H9 (cell line): ENCODE results near the gene CLEC16A. TPM values are rescaled to one million over a fixed set of nuclear protein-coding genes. Genes with fewer than 3 reads are reported as not detected.

Experiments used
- DNase-seq: peaks from one replicate; pipeline ENCODE4 v3.0.0-alpha.2; 2017
- H2AFZ ChIP-seq: one replicate; pipeline ENCODE4 v1.6.1; 2013; ENCODE audit warnings: mild to moderate bottlenecking, low read length, control low read depth, moderate library complexity
- H2AK5ac ChIP-seq: 2 replicates; pipeline ENCODE4 v1.6.1; 2013; ENCODE audit warnings: low read length, control low read depth, mixed read lengths; ENCODE audit not compliant: insufficient read length
- H2BK120ac ChIP-seq: one replicate; pipeline ENCODE4 v1.6.1; 2013; ENCODE audit warnings: low read depth, mild to moderate bottlenecking, low read length, control low read depth, inconsistent platforms; ENCODE audit not compliant: poor library complexity, severe bottlenecking
- H2BK12ac ChIP-seq: 2 replicates; pipeline ENCODE4 v1.6.1; 2013; ENCODE audit warnings: low read length, control low read depth, mixed read lengths, low read depth; ENCODE audit not compliant: insufficient read length
- H2BK15ac ChIP-seq: 2 replicates; pipeline ENCODE4 v1.6.1; 2013; ENCODE audit warnings: low read depth, low read length, control low read depth
- H2BK20ac ChIP-seq: one replicate; pipeline ENCODE4 v1.6.1; 2013; ENCODE audit warnings: low read depth, mild to moderate bottlenecking, low read length, control low read depth, inconsistent platforms; ENCODE audit not compliant: poor library complexity, severe bottlenecking
- H2BK5ac ChIP-seq: 2 replicates; pipeline ENCODE4 v1.6.1; 2013; ENCODE audit warnings: low read length, control low read depth, mixed read lengths; ENCODE audit not compliant: insufficient read length
- H3K14ac ChIP-seq: 2 replicates; pipeline ENCODE4 v1.6.1; 2013; ENCODE audit warnings: low read length, control low read depth; ENCODE audit not compliant: insufficient read depth
- H3K18ac ChIP-seq: 2 replicates; pipeline ENCODE4 v1.6.1; 2013; ENCODE audit warnings: low read depth, mild to moderate bottlenecking, mixed read lengths, low read length, control low read depth; ENCODE audit not compliant: insufficient read length
- H3K23ac ChIP-seq: 2 replicates; pipeline ENCODE4 v1.6.1; 2013; ENCODE audit warnings: low read length, control low read depth, mixed read lengths, low read depth; ENCODE audit not compliant: insufficient read length
- H3K23me2 ChIP-seq: 2 replicates; pipeline ENCODE4 v1.6.1; 2013; ENCODE audit warnings: low read depth, mild to moderate bottlenecking, mixed read lengths, low read length, control low read depth; ENCODE audit not compliant: insufficient read length, poor library complexity, severe bottlenecking
- H3K27ac ChIP-seq: 2 replicates; pipeline ENCODE4 v1.5.1; 2013; ENCODE audit warnings: low read length, control low read depth, mixed read lengths, low read depth; ENCODE audit not compliant: insufficient read length
- H3K27me3 ChIP-seq: 2 replicates; pipeline ENCODE4 v1.6.1; 2013; ENCODE audit warnings: low read length, control low read depth, inconsistent platforms; ENCODE audit not compliant: insufficient read depth
- H3K4ac ChIP-seq: 2 replicates; pipeline ENCODE4 v1.6.1; 2013; ENCODE audit warnings: low read depth, mild to moderate bottlenecking, control low read depth, inconsistent platforms, low read length, moderate library complexity
- H3K4me1 ChIP-seq: 2 replicates; pipeline ENCODE4 v1.6.1; 2013; ENCODE audit warnings: low read length, control low read depth, inconsistent platforms; ENCODE audit not compliant: insufficient read depth
- H3K4me2 ChIP-seq: 2 replicates; pipeline ENCODE4 v1.6.1; 2013; ENCODE audit warnings: low read length, control low read depth, mixed read lengths; ENCODE audit not compliant: insufficient read length, insufficient read depth
- H3K56ac ChIP-seq: 2 replicates; pipeline ENCODE4 v1.6.1; 2013; ENCODE audit warnings: low read depth, mild to moderate bottlenecking, mixed read lengths, low read length, control low read depth; ENCODE audit not compliant: insufficient read length
- H3K79me1 ChIP-seq: 2 replicates; pipeline ENCODE4 v1.6.1; 2013; ENCODE audit warnings: low read depth, mild to moderate bottlenecking, moderate library complexity, low read length, control low read depth, inconsistent platforms; ENCODE audit not compliant: insufficient read depth, poor library complexity, severe bottlenecking
- H3K79me2 ChIP-seq: 2 replicates; pipeline ENCODE4 v1.6.1; 2013; ENCODE audit warnings: low read length, control low read depth, inconsistent platforms; ENCODE audit not compliant: insufficient read depth
- H3K9ac ChIP-seq: 2 replicates; pipeline ENCODE4 v1.6.1; 2013; ENCODE audit warnings: low read length, control low read depth, mixed read lengths; ENCODE audit not compliant: insufficient read length; ENCODE audit errors: extremely low read depth
- H3K9me3 ChIP-seq: one replicate; pipeline ENCODE4 v1.6.1; 2013; ENCODE audit warnings: low read depth, low read length, inconsistent platforms; ENCODE audit not compliant: control insufficient read depth
- H3T11ph ChIP-seq: one replicate; pipeline ENCODE4 v1.6.1; 2013; ENCODE audit warnings: mild to moderate bottlenecking, low read length, control low read depth, inconsistent platforms
- H4K20me1 ChIP-seq: one replicate; pipeline ENCODE4 v1.6.1; 2013; ENCODE audit not compliant: control insufficient read depth, insufficient read length, insufficient read depth
- H4K5ac ChIP-seq: 2 replicates; pipeline ENCODE4 v1.6.1; 2013; ENCODE audit warnings: low read depth, mild to moderate bottlenecking, mixed read lengths, low read length, control low read depth; ENCODE audit not compliant: insufficient read length
- H4K8ac ChIP-seq: replicated peaks from 2 replicates; pipeline ENCODE4 v1.6.1; 2013; ENCODE audit warnings: low read length, control low read depth, mixed read lengths, low read depth; ENCODE audit not compliant: insufficient read length
- H4K91ac ChIP-seq: 2 replicates; pipeline ENCODE4 v1.6.1; 2013; ENCODE audit warnings: low read depth, mild to moderate bottlenecking, moderate library complexity, mixed read lengths, low read length, control low read depth; ENCODE audit not compliant: insufficient read length
- H3K27ac Mint-ChIP-seq, 3 experiments: 2 replicates in 2 of 3; 3 replicates in 1 of 3; pipeline ENCODE4 v1.8.0; 2020 to 2021; ENCODE audit warnings: mixed read lengths in 3 of 3, mild to moderate bottlenecking in 1 of 3, moderate library complexity in 1 of 3
- H3K27me3 Mint-ChIP-seq: 2 replicates; pipeline ENCODE4 v1.8.0; 2021; ENCODE audit warnings: low read depth, mild to moderate bottlenecking, moderate library complexity, mixed read lengths
- H3K36me3 Mint-ChIP-seq, 3 experiments: 2 replicates in 2 of 3; 3 replicates in 1 of 3; pipeline ENCODE4 v1.8.0; 2020 to 2021; ENCODE audit warnings: low read depth in 3 of 3, mixed read lengths in 3 of 3; ENCODE audit not compliant: insufficient read depth in 1 of 3
- H3K4me1 Mint-ChIP-seq, 2 experiments: 2 replicates each; pipeline ENCODE4 v1.8.0; 2020; ENCODE audit warnings: mixed read lengths in 2 of 2
- H3K4me3 Mint-ChIP-seq, 2 experiments: 2 replicates in 1 of 2; 3 replicates in 1 of 2; pipeline ENCODE4 v1.8.0; 2020 to 2021; ENCODE audit warnings: mild to moderate bottlenecking in 2 of 2, mixed read lengths in 2 of 2, moderate library complexity in 1 of 2
- H3K9me3 Mint-ChIP-seq, 2 experiments: 2 replicates in 1 of 2; 3 replicates in 1 of 2; pipeline ENCODE4 v1.8.0; 2020; ENCODE audit warnings: mild to moderate bottlenecking in 2 of 2, mixed read lengths in 2 of 2, moderate library complexity in 1 of 2
- CTCF ChIP-seq: fragments of 200-600 bp; sonication (generic); conservative IDR thresholded peaks from 3 replicates; pipeline ENCODE4 v1.8.0; 2021; ENCODE audit warnings: antibody characterized with exemption, mild to moderate bottlenecking
- WGBS: extraction: QIAGEN DNeasy Blood & Tissue Kit; methylation state at CpG from one replicate; pipeline ENCODE4 v1.1.7; 2013; ENCODE audit warnings: missing lambda C conversion rate, low lambda C conversion rate, mixed read lengths; ENCODE audit not compliant: insufficient read length; ENCODE audit errors: extremely low coverage; 5-methylcytosine and 5-hydroxymethylcytosine counted together
- total RNA-seq: library from RNA; stranded (reverse); gene quantifications from 2 replicates; pipeline ENCODE4 v1.2.1, GENCODE V29; 2021

CLEC16A gene
- total RNA-seq, 1 experiment from 2014 or later = 15.2 TPM

DNA sequence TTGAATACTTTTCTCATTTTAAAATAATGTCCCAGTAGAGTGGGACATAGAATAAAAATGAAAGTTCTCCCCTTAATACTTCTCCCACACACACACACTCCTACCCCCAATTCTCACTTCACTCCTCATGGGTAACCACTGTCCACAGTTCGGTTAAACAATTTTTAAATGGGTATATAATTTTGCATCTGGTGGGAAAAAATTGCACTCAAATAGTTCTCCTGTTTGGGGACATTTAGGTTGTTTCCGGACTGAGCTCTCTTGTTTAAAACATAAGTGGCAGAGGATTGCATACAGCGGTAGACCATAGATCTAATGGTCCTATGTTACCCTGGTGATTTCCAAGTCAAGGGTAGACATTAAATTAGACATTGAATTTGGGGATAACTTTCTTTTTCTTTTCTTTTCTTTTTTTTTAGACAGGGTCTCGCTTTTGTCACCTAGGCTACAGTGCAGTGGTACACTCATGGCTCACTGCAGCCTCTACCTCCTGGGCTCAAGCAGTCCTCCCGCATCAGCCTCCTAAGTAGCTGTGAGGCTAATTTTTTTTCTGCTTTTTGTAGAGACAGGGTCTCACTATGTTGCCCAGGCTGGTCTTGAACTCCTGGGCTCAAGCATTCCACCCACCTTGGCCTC, 173.3 kb downstream of the CLEC16A start:
- no peaks in the 10 kb centered on the region for H3K9me3 ChIP-seq
- no CpG with 5 or more reads among the region's 5 CpGs for WGBS
- H3K9ac ChIP-seq = no peak overlapping the region
- no peaks in the 10 kb centered on the region for H3K23me2 ChIP-seq
- H4K91ac ChIP-seq = no peak overlapping the region
- no peak for DNase-seq
- H3K27ac ChIP-seq = no peak overlapping the region
- H3K79me2 ChIP-seq = no peaks in the 10 kb centered on the region
- H3K14ac ChIP-seq = no peak overlapping the region
- H2AK5ac ChIP-seq = no peak overlapping the region
- no peaks in the 10 kb centered on the region for H3K27me3 ChIP-seq
- H3K9me3 Mint-ChIP-seq = no peaks in the 10 kb centered on the region
- H2AFZ ChIP-seq = no peak overlapping the region
- H2BK5ac ChIP-seq = no peak overlapping the region
- H4K8ac ChIP-seq = no peak overlapping the region
- no peak overlapping the region for H3K23ac ChIP-seq
- no peak overlapping the region for H3K18ac ChIP-seq
- H4K5ac ChIP-seq = no peak overlapping the region
- H3K79me1 ChIP-seq = no peaks in the 10 kb centered on the region
- H3K36me3 Mint-ChIP-seq = peaks cover 0 to 4% (median 3%) of the 10 kb centered on the region in 3 experiments; a peak in 1 of 7 replicates
- H3K56ac ChIP-seq = no peak overlapping the region
- no peak overlapping the region for H3K4me3 Mint-ChIP-seq
- H2BK20ac ChIP-seq = no peak overlapping the region
- H3K27ac Mint-ChIP-seq = no peak overlapping the region
- no peak overlapping the region for H3K4me2 ChIP-seq
- TF ChIP-seq CTCF = no peak
- peaks cover 10% of the 10 kb centered on the region in 2 experiments for H3K4me1 Mint-ChIP-seq
- H4K20me1 ChIP-seq = no peaks in the 10 kb centered on the region
- H3T11ph ChIP-seq = no peak overlapping the region
- no peaks in the 10 kb centered on the region for H3K27me3 Mint-ChIP-seq
- H3K4ac ChIP-seq = no peak overlapping the region
- H2BK120ac ChIP-seq = no peak overlapping the region
- no peak overlapping the region for H2BK15ac ChIP-seq
- no peaks in the 10 kb centered on the region; the same call in 1 of the 2 replicates for H3K4me1 ChIP-seq
- no peak overlapping the region for H2BK12ac ChIP-seq
